GM12872 (cell line): ENCODE measurements around the gene R3HDM2.
A peak's percentile ranks its signal among the peaks of the same experiment; 100 is the strongest.

ENCODE experiments used
- CTCF ChIP-seq: IDR thresholded peaks from 3 replicates; pipeline ENCODE4 v1.5.1; 2011; ENCODE audit warnings: low read depth, mild to moderate bottlenecking, low read length, moderate library complexity; ENCODE audit not compliant: insufficient read depth

The R3HDM2 gene

GRCh38 chr12:57250541-57250940 is 180.3 kb downstream of the R3HDM2 start:
- TF ChIP-seq CTCF, result no peak

- no peak for TF ChIP-seq CTCF
Observed at GRCh38 chr12:57248934-57249742, 181.7 kb downstream of the R3HDM2 start.

- no peak for TF ChIP-seq CTCF
Observed at GRCh38 chr12:57247041-57247440, 183.8 kb downstream of the R3HDM2 start.

DNA sequence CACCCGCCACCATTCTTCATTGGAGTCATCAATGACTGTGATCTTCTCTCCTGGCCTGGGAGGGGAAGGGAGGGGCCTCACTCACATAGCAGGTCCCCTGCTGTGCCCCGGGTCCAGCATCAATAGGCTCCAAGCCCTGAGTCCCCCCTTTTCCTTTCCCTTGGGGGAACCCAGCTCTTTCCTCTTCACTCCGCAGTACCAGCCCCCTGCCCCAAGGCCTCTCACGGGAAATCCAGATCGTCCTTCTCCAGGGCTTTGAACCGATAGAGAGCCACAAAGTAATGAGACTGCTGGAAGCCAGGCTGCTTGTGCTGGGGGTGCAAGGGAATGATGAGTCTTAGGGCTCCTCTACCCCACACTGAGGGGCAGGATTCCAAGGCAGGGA is 186.5 kb downstream of the R3HDM2 start:
- TF ChIP-seq CTCF, result no peak

- TF ChIP-seq CTCF, result peak; percentile 73
Observed at GRCh38 chr12:57243521-57244311, 187.1 kb downstream of the R3HDM2 start.

DNA sequence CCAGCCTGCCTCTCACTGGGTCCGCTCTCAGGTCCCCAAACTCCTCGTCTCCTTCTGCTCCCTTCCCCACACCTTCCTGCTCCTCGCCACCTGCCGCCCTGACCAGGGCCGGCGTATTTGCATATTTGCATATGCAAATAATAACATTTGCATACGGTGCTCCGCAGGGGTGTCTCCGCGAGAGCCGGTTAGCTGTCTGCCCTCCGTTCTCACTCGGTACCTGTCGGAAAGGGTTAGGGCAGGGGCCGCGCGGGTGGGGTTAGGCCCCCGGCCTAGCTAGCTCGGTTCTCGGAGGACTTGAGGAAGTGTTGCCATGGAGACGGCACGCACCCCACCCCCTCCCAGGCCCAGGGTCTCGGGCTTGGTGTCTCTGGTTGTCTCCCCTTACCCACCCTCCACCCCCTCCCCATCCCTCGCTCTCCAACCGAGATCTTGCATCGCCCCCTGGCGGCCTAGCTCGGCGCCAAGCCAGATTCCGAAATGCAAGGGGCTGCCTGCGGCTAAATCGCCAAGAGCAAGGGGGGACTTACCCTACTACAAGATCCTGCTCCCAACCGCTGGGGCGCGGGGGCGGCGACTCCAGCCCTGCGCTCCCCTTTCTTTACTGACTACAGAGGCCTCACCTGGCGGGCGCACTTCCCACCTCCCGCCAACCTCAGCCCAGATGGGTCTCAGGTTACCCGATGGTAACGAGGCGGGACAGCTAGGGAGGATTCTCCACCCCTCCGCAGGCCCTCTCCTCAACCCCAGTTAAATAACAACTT is 188.0 kb downstream of the R3HDM2 start:
- TF ChIP-seq CTCF, result peak; percentile 72

DNA sequence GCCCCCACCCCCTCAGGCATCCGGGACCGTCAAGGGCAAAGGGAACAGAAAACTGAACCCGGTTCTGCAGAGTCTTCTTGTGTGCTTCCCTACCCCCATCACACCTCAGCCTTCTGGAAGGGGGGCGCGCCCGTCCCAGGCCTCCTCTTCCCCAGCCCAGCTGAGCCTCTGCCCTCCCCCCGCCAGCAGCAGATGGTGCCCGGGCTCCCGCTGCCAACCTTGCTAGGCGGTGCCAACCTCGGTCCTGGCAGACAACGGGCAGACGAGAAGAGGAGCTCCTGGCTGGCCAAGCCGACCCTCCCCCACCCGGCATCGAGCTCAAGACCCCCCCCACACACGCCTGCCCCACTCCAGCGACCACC is 188.5 kb downstream of the R3HDM2 start:
- TF ChIP-seq CTCF, result no peak
